Activated CD4-positive, alpha-beta T cell treated with anti-CD3 and anti-CD28 coated beads, Interleukin-2, amount 50 U/mL, for 48 hours (primary cell): ENCODE measurements around the gene CLDN24.

Experiments
- DNase-seq, 2 experiments: peaks; one replicate each; pipeline ENCODE4 v3.0.0-alpha.2; 2020

Gene CLDN24

DNA sequence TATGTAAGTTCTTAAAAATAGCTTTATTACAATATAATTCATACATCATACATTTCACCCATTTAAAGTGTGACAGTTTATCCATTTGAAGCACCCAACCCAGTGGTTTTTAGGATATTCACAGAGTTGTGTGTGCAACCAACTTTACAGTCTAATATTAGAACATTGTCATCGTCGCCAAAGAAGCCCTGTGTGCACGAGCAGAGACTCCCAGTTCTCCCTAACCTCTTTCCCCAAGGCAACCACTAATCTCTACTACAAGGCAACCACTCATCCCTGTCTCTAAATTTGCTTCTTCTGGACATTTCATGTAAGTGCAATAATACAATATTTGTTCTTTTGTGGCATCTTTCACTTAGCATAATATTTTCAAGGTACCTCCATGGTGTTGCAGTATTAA is 49.8 kb downstream of the CLDN24 start:
- DNase-seq = no peak
